ENCODE results near the gene PPP1R9B.

PPP1R9B gene

DNA sequence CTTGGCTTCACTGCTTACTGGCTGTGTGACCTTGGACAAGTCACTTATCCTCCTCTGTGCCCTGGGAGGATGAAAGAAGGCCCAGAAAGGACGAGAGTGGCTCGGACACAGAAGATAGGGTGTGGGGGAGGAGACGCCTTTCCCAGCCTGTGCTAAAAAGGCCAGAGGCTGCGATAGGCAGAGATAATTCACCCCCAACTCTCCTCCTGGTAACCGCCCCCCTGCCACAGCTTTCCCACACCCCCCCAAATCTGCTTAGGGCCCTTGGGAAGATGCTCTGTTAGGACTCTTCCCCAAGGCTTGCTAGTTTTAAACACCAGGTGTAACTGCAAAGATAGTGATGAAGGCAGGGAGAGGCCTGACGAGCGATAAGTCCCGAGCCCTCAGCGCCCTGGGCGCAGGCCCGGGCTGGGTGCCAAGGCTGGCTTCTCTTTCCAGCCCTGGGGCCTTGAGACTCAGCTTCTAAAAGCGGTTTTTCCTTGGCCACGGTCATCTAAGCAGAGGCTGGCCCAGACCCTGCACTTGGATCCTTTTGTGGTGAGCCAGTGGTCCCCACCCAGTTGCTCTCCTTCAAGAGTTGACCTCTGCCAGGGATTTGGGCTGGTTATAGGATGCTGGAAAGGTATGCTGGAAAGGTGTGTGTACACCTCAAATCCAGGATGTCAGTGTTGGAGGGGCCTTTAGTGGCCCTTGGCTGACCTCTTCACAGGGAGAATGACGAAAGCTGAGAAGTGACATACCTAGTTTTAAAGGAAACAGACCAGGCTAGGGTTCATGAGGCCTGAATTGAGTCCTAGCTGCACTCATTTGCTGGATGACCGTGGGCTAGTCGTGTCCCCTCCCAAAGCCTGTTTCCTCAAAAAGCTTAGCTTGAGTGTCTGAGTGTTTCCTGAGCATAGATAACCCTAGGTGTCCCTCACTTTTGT is 3.4 kb upstream of the PPP1R9B start:
- Histone ChIP-seq H3K4me3 (ENCODE audit: low read depth, low read length) (no peak overlapping the region), H3K9me3 (ENCODE audit: severe bottlenecking) (no peaks in the 10 kb centered on the region), H3K27me3 (ENCODE audit: insufficient read depth, low read depth, severe bottlenecking) (no peaks in the 10 kb centered on the region), H3K36me3 (no peaks in the 10 kb centered on the region), H3K27ac (no peak overlapping the region)
- DNase-seq = no peak
- TF ChIP-seq, protein P1, sequence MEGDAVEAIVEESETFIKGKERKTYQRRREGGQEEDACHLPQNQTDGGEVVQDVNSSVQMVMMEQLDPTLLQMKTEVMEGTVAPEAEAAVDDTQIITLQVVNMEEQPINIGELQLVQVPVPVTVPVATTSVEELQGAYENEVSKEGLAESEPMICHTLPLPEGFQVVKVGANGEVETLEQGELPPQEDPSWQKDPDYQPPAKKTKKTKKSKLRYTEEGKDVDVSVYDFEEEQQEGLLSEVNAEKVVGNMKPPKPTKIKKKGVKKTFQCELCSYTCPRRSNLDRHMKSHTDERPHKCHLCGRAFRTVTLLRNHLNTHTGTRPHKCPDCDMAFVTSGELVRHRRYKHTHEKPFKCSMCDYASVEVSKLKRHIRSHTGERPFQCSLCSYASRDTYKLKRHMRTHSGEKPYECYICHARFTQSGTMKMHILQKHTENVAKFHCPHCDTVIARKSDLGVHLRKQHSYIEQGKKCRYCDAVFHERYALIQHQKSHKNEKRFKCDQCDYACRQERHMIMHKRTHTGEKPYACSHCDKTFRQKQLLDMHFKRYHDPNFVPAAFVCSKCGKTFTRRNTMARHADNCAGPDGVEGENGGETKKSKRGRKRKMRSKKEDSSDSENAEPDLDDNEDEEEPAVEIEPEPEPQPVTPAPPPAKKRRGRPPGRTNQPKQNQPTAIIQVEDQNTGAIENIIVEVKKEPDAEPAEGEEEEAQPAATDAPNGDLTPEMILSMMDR (IDR thresholded peaks at IDR 0.05; ENCODE audit: low read depth, low read length) = no peak

DNA sequence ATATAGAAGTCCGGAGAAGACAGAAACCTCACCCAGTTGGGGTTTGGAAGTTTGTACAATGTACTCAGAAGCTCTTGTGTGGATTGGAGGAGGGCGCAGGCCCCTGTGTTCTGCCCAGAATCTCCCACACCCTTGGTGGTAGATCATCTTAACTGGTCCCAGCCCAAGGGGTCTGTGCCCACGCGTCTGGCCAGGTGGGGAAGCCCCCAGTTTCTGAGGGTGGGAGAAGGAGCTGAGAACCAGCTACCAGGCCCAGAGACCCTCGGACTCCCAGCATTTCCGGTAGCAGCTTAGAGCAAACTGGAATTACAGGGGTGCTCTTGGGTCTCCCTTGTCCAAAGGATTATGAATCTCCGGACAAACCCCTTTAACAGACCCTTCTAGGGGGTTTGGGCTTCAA is 2.3 kb upstream of the PPP1R9B start:
- Histone ChIP-seq H3K27me3 (ENCODE audit: insufficient read depth, low read depth, severe bottlenecking) (no peaks in the 10 kb centered on the region), H3K36me3 (peaks cover 6% of the 10 kb centered on the region; the same call in 1 of the 2 replicates), H3K4me3 (ENCODE audit: low read depth, low read length) (peak overlapping the region; percentile 68; the same call in 1 of the 2 replicates), H3K27ac (peak overlapping the region; percentile 93), H3K9me3 (ENCODE audit: severe bottlenecking) (no peaks in the 10 kb centered on the region)
- TF ChIP-seq, protein P1 (IDR thresholded peaks at IDR 0.05; ENCODE audit: low read depth, low read length) = no peak
- DNase-seq = no peak

DNA sequence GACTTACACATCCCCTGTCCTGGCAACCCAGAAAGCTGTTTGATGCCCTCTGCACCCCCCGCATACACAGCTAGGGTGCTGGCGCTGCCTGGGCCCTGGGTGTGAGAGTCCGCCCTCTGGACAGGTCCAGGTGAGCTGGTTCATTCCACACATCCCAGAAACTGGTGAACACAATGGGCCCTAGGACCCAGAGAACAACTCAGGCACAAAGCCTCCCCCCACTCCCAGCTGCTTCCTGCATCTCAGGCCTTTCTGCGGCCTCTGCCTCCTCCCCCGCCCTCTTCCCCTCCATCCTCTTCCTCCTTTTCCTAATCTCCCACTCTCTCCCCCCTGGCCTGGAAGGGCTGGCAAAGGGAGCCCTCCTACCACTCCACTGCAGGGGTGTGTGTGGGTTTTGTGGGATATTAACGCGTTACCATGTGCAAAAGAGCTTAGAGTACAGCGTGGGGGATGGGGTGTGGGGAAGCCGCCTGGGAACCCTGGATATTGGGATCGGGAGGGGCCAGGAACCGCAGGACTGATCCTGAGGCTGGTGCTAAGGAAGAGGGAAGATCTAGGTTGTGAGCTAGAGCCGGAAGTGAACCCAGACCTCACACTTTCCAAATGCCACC is 1.6 kb upstream of the PPP1R9B start:
- Histone ChIP-seq H3K27ac (peak overlapping the region; percentile 93), H3K27me3 (ENCODE audit: insufficient read depth, low read depth, severe bottlenecking) (no peaks in the 10 kb centered on the region)
- TF ChIP-seq, protein P1 (IDR thresholded peaks at IDR 0.05; ENCODE audit: low read depth, low read length) = no peak

DNA sequence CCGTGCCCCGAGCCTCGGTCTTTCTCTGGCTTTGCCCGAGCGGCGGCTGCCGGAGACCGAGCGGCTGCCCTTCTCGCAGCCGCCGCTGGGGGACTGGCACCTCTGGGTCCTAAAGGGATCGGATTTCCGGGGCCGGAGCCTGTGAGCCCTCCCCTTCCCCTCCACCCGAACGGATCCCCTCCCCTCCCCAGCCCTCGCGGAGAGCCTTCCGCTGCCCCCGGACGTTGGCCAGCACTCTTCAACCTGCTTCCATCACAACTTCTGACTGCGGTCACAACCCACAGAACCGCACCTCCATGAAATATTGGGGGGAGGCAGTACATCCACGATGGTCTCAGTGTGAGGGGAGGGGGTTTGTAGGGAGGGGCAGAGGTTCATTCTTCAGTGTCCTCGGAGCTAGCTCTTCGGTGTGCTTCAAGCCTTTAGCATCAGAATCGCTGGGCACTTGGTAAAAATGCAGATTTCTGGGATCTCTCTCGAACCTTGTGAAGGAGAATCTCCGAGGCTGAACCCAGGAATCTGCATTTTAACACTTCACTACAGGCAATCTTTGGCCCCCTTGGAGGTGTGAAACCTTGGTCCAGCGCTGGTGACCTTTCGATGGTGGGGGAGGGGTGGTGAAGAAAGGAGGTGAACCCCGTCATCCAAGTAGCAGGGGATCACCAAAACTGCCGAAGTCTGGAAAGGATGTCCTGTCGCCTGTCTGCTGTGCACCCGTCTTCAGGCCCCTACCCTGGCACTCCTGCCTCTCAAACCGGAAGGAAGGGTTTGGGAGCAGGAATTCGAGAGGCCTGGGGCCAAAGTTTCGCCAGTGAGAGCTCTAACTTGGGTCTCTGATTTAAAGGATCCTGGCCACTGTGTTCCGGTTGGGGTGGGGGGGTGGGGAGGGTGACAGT is 812 bp upstream of the PPP1R9B start:
- no peaks in the 10 kb centered on the region for H3K27me3 ChIP-seq (ENCODE audit: insufficient read depth, low read depth, severe bottlenecking)
- peak overlapping the region; percentile 68 for H3K4me3 ChIP-seq (ENCODE audit: low read depth, low read length)
- H3K9me3 ChIP-seq (ENCODE audit: severe bottlenecking) = no peaks in the 10 kb centered on the region
- H3K27ac ChIP-seq = peak overlapping the region; percentile 93
- peak; percentile 97 for DNase-seq
- peaks cover 20% of the 10 kb centered on the region for H3K36me3 ChIP-seq
- TF ChIP-seq, protein P1 (IDR thresholded peaks at IDR 0.05; ENCODE audit: low read depth, low read length) = peak; percentile 76

More for the DNA sequence above, 1.6 kb upstream of the PPP1R9B start:
- Histone ChIP-seq H3K9me3 (ENCODE audit: severe bottlenecking) (no peaks in the 10 kb centered on the region), H3K36me3 (peaks cover 12% of the 10 kb centered on the region), H3K4me3 (ENCODE audit: low read depth, low read length) (peak overlapping the region; percentile 68)
- peak; percentile 96 for DNase-seq

DNA sequence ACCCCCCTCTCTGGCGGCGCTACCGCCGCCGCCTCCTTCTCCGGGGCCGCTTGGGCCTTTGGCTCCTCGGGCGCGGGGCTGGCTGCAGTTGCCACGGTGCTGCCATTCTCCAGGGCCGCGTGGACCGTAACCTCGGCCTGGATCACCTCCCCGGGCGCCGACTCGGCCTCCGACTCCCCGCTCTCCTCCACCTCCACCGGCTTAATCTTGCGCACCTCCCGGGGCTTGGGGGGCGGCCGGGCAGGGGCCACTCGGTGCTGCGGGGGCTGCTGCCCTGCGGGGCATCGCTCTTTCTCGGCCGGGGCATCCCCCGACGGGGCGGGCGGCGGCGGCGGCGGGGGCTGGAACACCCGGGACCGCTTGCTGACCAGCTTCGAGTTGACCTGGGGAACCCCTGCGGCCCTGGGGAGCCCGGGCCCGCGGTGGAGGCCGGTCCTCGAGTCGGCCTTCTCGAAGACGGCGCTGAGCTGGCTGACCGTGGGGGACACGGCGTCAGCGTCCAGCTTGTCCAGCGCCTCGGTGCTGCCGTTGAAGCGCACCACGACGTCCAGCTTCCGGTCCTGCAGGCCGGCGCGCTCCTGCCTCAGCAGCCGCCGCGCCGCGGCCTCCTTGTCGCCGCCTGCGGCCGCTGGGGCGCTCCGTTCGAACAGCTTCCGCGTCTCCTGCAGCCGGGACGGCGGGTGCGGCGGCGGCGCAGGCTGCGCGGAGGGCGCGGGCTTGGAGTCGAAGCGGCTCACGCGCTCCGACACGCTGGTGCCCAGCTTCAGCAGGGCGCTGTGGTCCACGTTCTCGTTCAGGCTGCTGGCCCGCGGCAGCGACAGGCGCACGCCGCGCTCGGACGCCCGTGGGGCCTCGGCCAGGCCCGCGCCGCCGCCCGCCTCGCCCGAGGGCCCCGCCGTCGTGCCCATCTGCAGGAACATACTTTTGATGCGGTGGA is 792 bp downstream of the PPP1R9B start:
- peak; percentile 61 for DNase-seq
- TF ChIP-seq, protein P1 (IDR thresholded peaks at IDR 0.05; ENCODE audit: low read depth, low read length) = peak; percentile 22; the same call in 1 of the 2 replicates

More for the DNA sequence above, 792 bp downstream of the PPP1R9B start:
- H3K27me3 ChIP-seq (ENCODE audit: insufficient read depth, low read depth, severe bottlenecking) = no peaks in the 10 kb centered on the region
- no peaks in the 10 kb centered on the region for H3K9me3 ChIP-seq (ENCODE audit: severe bottlenecking)
- H3K27ac ChIP-seq = peak overlapping the region; percentile 93
- H3K36me3 ChIP-seq = peaks cover 34% of the 10 kb centered on the region
- peak overlapping the region; percentile 68 for H3K4me3 ChIP-seq (ENCODE audit: low read depth, low read length)

All from WERI-Rb-1 (cell line).